KMS-11 (cell line): Measurements from ENCODE around the gene GTF3A.

ENCODE experiments used
- H2AFZ ChIP-seq: fragments of 200-600 bp; sonication (generic); 2 replicates; pipeline ENCODE4 v1.6.1; 2016; ENCODE audit warnings: antibody characterized with exemption, mixed run types, low read depth
- H3K27ac ChIP-seq: fragments of 200-600 bp; sonication (generic); 2 replicates; pipeline ENCODE4 v1.6.1; 2016; ENCODE audit warnings: mild to moderate bottlenecking, mixed run types
- H3K27me3 ChIP-seq: fragments of 200-600 bp; sonication (generic); 2 replicates; pipeline ENCODE4 v1.6.1; 2017; ENCODE audit warnings: mild to moderate bottlenecking, low read depth, mixed run types, moderate library complexity; ENCODE audit not compliant: insufficient read depth
- H3K36me3 ChIP-seq: fragments of 200-600 bp; sonication (generic); 2 replicates; pipeline ENCODE4 v1.6.1; 2017; ENCODE audit warnings: mild to moderate bottlenecking, mixed run types; ENCODE audit not compliant: insufficient read depth
- H3K4me1 ChIP-seq: fragments of 200-600 bp; sonication (generic); 2 replicates; pipeline ENCODE4 v1.6.1; 2016; ENCODE audit warnings: mild to moderate bottlenecking, low read depth, mixed run types; ENCODE audit not compliant: poor library complexity, severe bottlenecking
- H3K4me2 ChIP-seq: fragments of 200-600 bp; sonication (generic); 2 replicates; pipeline ENCODE4 v1.7.0; 2016; ENCODE audit warnings: mild to moderate bottlenecking, mixed run types
- H3K4me3 ChIP-seq: fragments of 200-600 bp; sonication (generic); IDR thresholded peaks from 2 replicates; pipeline ENCODE4 v1.6.1; 2017; ENCODE audit warnings: low read depth, low read length, mixed read lengths; ENCODE audit not compliant: insufficient read depth
- H3K79me2 ChIP-seq: fragments of 200-600 bp; sonication (generic); 2 replicates; pipeline ENCODE4 v1.6.1; 2016; ENCODE audit warnings: low read depth, mixed run types; ENCODE audit not compliant: insufficient read depth
- H3K9ac ChIP-seq: fragments of 200-600 bp; sonication (generic); 2 replicates; pipeline ENCODE4 v1.6.1; 2016; ENCODE audit warnings: mild to moderate bottlenecking, mixed run types
- H4K20me1 ChIP-seq: fragments of 200-600 bp; sonication (generic); 2 replicates; pipeline ENCODE4 v1.6.1; 2016; ENCODE audit warnings: mild to moderate bottlenecking, mixed run types; ENCODE audit not compliant: insufficient read depth
- CTCF ChIP-seq: fragments of 200-600 bp; sonication (generic); conservative IDR thresholded peaks from 2 replicates; pipeline ENCODE4 v1.6.1; 2017; ENCODE audit warnings: low read depth, mild to moderate bottlenecking, antibody characterized with exemption, low read length, moderate library complexity, mixed read lengths

The GTF3A gene

GRCh38 chr13:27415116-27415515, 9.3 kb upstream of the GTF3A start:
- H4K20me1 ChIP-seq = no peaks in the 10 kb centered on the region
- no peak overlapping the region for H2AFZ ChIP-seq
- H3K4me3 ChIP-seq = no peak overlapping the region
- no peak overlapping the region for H3K9ac ChIP-seq
- H3K27ac ChIP-seq = no peak overlapping the region
- no peaks in the 10 kb centered on the region for H3K36me3 ChIP-seq
- H3K79me2 ChIP-seq = no peaks in the 10 kb centered on the region
- H3K27me3 ChIP-seq = no peaks in the 10 kb centered on the region
- H3K4me1 ChIP-seq = no peaks in the 10 kb centered on the region
- TF ChIP-seq CTCF = no peak
- H3K4me2 ChIP-seq = no peak overlapping the region

DNA sequence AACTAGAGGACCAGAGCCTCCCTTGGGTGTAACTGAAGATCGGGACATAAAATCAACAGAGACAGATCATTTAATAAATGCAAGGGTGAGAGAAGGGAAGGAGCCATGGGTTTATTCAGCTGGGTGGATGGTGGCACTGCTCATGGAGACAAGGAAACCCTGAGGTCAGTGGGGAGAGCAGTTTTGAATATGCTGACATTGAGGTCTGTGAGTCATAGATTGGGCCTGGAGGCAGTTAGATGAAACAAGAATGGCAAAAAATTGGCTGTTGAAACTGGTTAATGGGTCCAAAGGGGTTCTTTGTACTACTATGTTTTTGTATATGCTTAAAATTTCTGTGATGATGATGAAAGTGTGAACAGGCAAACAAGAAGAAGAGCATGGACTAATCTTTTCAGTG, 5.1 kb upstream of the GTF3A start:
- Histone ChIP-seq H3K4me2 (no peak overlapping the region), H4K20me1 (no peaks in the 10 kb centered on the region), H3K27ac (no peak overlapping the region), H2AFZ (no peak overlapping the region), H3K79me2 (no peaks in the 10 kb centered on the region), H3K36me3 (no peaks in the 10 kb centered on the region), H3K4me1 (no peaks in the 10 kb centered on the region), H3K9ac (no peak overlapping the region), H3K4me3 (no peak overlapping the region), H3K27me3 (no peaks in the 10 kb centered on the region)
- TF ChIP-seq CTCF = no peak

- no peaks in the 10 kb centered on the region for H4K20me1 ChIP-seq
- H3K4me3 ChIP-seq = no peak overlapping the region
- no peaks in the 10 kb centered on the region for H3K4me1 ChIP-seq
- H3K4me2 ChIP-seq = no peak overlapping the region
- no peak for TF ChIP-seq CTCF
- H3K36me3 ChIP-seq = no peaks in the 10 kb centered on the region
- no peak overlapping the region for H3K9ac ChIP-seq
- no peak overlapping the region for H3K27ac ChIP-seq
- no peaks in the 10 kb centered on the region for H3K27me3 ChIP-seq
- peaks cover 16% of the 10 kb centered on the region for H3K79me2 ChIP-seq
- H2AFZ ChIP-seq = no peak overlapping the region
These were observed 3.1 kb upstream of the GTF3A start for GRCh38 chr13:27421101-27421871.

DNA sequence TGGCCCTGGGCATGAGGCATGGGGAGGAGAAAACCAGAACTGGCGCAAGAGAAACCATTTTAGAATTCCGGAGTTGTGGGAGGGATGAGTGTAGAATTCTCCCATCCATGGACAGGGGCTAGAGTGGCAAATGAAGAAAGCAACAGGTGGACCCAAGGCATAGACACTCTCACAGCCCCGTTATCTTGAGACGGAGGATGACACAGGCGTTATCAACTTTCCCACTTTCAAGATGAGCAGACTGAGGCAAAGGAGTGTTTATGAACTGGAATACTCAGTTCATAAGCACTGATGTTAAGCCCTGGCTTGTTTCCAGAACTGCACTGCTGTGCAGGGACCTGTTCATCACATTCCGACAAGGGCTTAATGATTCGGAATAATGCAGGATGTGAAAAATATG, 1.1 kb upstream of the GTF3A start:
- Histone ChIP-seq H3K9ac (no peak overlapping the region), H3K27me3 (no peaks in the 10 kb centered on the region), H3K4me2 (no peak overlapping the region; the same call in 1 of the 2 replicates), H4K20me1 (no peaks in the 10 kb centered on the region), H3K79me2 (peaks cover 35% of the 10 kb centered on the region), H3K36me3 (no peaks in the 10 kb centered on the region), H3K4me1 (peaks cover 8% of the 10 kb centered on the region), H3K4me3 (no peak overlapping the region), H3K27ac (no peak overlapping the region), H2AFZ (no peak overlapping the region; the same call in 1 of the 2 replicates)
- TF ChIP-seq CTCF = no peak
